Lower leg skin (tissue), 4 donors: Measurements from ENCODE around the gene CMTM4. TPM values are rescaled to one million over a fixed set of nuclear protein-coding genes. Genes with fewer than 3 reads are reported as not detected.

ENCODE experiments used
- DNase-seq, 2 donors: peaks; one replicate each; pipeline ENCODE4 v3.0.0-alpha.2; 2019; ENCODE audit warnings: low spot score in 2 of 2
- H3K4me3 ChIP-seq: fragments of 200-600 bp; sonication (generic); 2 replicates; pipeline ENCODE4 v1.5.1; 2017; ENCODE audit warnings: mild to moderate bottlenecking, low read depth; ENCODE audit not compliant: poor library complexity, severe bottlenecking
- CTCF ChIP-seq, 3 donors: fragments of 450-650 bp; IDR thresholded peaks; one replicate each; pipeline ENCODE4 v1.5.1; 2016; ENCODE audit warnings: antibody characterized with exemption in 3 of 3, mild to moderate bottlenecking in 3 of 3, moderate library complexity in 2 of 3
- POLR2A ChIP-seq, 2 donors: fragments of 450-650 bp; IDR thresholded peaks; one replicate each; pipeline ENCODE4 v1.6.1; 2016 to 2017; ENCODE audit warnings: antibody characterized with exemption in 2 of 2, mild to moderate bottlenecking in 1 of 2, moderate library complexity in 1 of 2
- WGBS, 2 donors: methylation state at CpG; one replicate each; pipeline ENCODE4 v1.1.5; 2018; 5-methylcytosine and 5-hydroxymethylcytosine counted together
- intact Hi-C: fragments of 100-400 bp; cut with DNase I; formaldehyde crosslinking; loops from one replicate; pipeline ENCODE4 v1.15.0; 2023; ENCODE audit warnings: low total_unique reads
- total RNA-seq, 4 donors: library from RNA; depleted of rRNA; stranded (reverse); fragments of >200 nt; gene quantifications; one replicate each; pipeline ENCODE4 v1.1.0, GENCODE V29; 2016

CMTM4 gene
- 10 to 100 TPM; 11.1 to 30.2 (median 22.5) TPM for total RNA-seq

GRCh38 chr16:66696669-66697630 is at the start of gene CMTM4:
Gene CMTM4, minus strand, starts transcription at chr16:66696743. Its CDS starts 218 bp downstream, at chr16:66696525.
- DNase-seq: peak; percentile 69 to 95
- peak within 1 kb of the TSS; percentile 58 for H3K4me3 ChIP-seq
- TF ChIP-seq POLR2A (IDR thresholded peaks at IDR 0.05): no peak
- no peak for TF ChIP-seq CTCF (IDR thresholded peaks at IDR 0.05)
- 6 to 10% methylated on average over 30 to 48 of the region's 84 CpGs for WGBS, 2 donors
- intact Hi-C loops: no loop called here

DNA sequence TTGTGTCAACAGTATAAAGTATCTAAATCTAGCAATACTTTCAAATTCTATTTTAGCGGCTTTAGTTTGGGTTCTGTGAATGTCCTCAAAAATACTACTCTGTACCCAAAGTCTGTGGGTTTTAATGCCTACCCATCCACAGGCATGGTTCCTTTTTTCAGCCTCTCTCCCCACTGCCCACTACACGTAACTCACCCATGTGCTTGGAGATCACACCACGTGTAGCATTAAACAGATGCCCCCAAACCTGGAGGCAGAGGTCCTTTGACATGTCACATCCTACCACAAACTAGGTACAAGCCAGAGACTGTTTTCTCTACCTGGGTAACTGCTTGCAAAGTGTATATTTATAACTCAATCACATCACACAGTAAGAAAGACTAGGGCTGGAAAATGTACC is 49.5 kb upstream of the CMTM4 start:
- 70 to 76% methylated on average over 3 of the region's 3 CpGs for WGBS, 2 donors
- H3K4me3 ChIP-seq: no peak overlapping the region
- TF ChIP-seq POLR2A (IDR thresholded peaks at IDR 0.05): no peak
- TF ChIP-seq CTCF (IDR thresholded peaks at IDR 0.05): no peak
- intact Hi-C loops: no loop called here
- DNase-seq: no peak

- 53 to 60% methylated on average over 10 of the region's 10 CpGs for WGBS, 2 donors
- intact Hi-C loops: no loop called here
Observed at GRCh38 chr16:66741950-66742808, 45.6 kb upstream of the CMTM4 start.

GRCh38 chr16:66741169-66741900 is 44.8 kb upstream of the CMTM4 start:
- 13 to 18% methylated on average over 10 of the region's 10 CpGs for WGBS, 2 donors
- TF ChIP-seq CTCF (IDR thresholded peaks at IDR 0.05): no peak
- TF ChIP-seq POLR2A (IDR thresholded peaks at IDR 0.05): no peak
- intact Hi-C loops: no loop called here
- DNase-seq: peak; percentile 92 to 97
- H3K4me3 ChIP-seq: no peak overlapping the region

More at GRCh38 chr16:66741950-66742808, 45.6 kb upstream of the CMTM4 start:
- TF ChIP-seq CTCF (IDR thresholded peaks at IDR 0.05) (no peak), POLR2A (IDR thresholded peaks at IDR 0.05) (no peak)
- no peak overlapping the region for H3K4me3 ChIP-seq
- no peak for DNase-seq

DNA sequence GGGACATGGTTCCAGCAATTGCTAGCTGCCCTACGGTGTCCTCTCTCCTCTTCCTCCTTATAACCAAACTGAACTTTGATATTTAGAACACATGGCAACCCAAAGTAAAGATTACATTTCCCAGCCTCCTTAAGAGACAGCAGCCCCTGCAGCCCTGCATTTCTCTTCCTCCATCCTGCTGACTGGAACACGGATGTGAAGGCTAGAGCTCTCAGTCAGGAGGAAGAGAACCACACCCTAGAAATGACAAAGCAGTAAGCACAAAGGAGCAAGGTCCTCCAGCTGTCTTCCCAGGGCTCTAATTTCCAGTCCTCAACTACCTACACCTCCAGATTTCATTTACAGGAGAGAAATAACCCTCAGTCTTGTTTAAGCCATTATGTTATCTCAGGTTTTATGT is 44.0 kb upstream of the CMTM4 start:
- no peak overlapping the region for H3K4me3 ChIP-seq
- TF ChIP-seq CTCF (IDR thresholded peaks at IDR 0.05) (no peak), POLR2A (IDR thresholded peaks at IDR 0.05) (no peak)
- DNase-seq: no peak
- 39 to 43% methylated on average over 2 of the region's 2 CpGs for WGBS, 2 donors
- intact Hi-C loops: no loop called here
